OCI-LY7 (cell line): ENCODE data around the gene DNAL1.

Experiments used
- EZH2phosphoT487 ChIP-seq: fragments of 200-600 bp; sonication (generic); IDR thresholded peaks from 2 replicates; pipeline ENCODE4 v1.6.1; 2018; ENCODE audit warnings: low read depth, borderline replicate concordance, mild to moderate bottlenecking, mixed run types, antibody characterized with exemption, low read length, moderate library complexity, mixed read lengths
- TF ChIP-seq, protein P1 (sequence below): fragments of 200-600 bp; sonication (generic); conservative IDR thresholded peaks from 2 replicates; pipeline ENCODE4 v1.5.1; 2014; ENCODE audit warnings: mild to moderate bottlenecking, antibody characterized with exemption, low read length, moderate library complexity, mixed read lengths

GRCh38 chr14:73744175-73744867, 99.5 kb downstream of the DNAL1 start:
- TF ChIP-seq, protein P1, sequence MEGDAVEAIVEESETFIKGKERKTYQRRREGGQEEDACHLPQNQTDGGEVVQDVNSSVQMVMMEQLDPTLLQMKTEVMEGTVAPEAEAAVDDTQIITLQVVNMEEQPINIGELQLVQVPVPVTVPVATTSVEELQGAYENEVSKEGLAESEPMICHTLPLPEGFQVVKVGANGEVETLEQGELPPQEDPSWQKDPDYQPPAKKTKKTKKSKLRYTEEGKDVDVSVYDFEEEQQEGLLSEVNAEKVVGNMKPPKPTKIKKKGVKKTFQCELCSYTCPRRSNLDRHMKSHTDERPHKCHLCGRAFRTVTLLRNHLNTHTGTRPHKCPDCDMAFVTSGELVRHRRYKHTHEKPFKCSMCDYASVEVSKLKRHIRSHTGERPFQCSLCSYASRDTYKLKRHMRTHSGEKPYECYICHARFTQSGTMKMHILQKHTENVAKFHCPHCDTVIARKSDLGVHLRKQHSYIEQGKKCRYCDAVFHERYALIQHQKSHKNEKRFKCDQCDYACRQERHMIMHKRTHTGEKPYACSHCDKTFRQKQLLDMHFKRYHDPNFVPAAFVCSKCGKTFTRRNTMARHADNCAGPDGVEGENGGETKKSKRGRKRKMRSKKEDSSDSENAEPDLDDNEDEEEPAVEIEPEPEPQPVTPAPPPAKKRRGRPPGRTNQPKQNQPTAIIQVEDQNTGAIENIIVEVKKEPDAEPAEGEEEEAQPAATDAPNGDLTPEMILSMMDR, result no peak
- no peak for TF ChIP-seq EZH2phosphoT487
